NCI-H524 (cell line): ENCODE results near the gene MRS2.
"Not testable (repeated sequence)": the region's sequence is repeated elsewhere in the genome, so short reads cannot be mapped to it uniquely, and the experiment has no call there.

ENCODE experiments used
- DNase-seq, 2 experiments: peaks; one replicate each; lab custom pipeline; 2025; lab: John Stamatoyannopoulos, UW

MRS2 gene

DNA sequence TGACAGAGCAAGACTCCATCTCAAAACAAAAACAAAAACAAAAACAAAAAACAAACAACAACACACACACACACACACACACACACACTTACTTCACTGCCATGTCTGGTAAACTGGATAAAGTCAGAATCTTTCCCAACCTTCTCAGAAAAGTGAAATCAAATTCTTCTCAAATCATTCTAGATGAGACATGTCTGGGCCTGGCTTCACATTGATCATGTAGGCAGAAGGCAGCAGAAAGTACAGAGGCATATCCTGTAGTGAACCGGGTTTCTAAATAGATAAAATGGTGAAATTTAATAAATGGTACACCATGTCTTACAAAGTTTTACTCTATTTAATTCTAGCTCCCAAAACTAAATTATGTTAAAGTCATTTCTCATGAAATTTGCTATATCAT, 14.9 kb upstream of the MRS2 start:
- no peak for DNase-seq

- no peak for DNase-seq
These were observed 11.5 kb upstream of the MRS2 start for GRCh38 chr6:24391208-24391607.

- DNase-seq = no peak
These were observed 10.9 kb upstream of the MRS2 start for GRCh38 chr6:24391756-24392405.

- no peak for DNase-seq
These were observed 8.5 kb upstream of the MRS2 start for GRCh38 chr6:24394061-24394779.

- DNase-seq = no peak
These were observed 7.8 kb upstream of the MRS2 start for GRCh38 chr6:24394780-24395437.

DNA sequence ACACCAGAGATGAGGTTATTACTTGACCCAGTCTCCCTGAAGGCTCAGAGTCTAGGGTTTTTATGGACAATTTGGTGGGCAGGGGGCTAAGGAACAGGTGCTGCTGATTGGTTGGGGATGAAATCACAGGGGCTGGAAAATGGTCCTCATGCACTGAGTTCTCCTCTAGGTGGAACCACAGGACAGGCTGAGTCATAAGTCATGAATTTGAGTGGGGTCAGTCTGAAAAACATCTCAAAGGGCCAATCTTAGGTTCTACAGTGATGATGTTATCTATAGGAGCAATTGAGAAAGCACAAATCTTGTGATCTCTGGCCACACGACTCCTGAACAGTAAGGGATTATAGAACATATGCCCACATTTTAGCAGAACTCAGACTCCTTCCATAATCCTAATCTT, 5.9 kb upstream of the MRS2 start:
- no peak for DNase-seq

- DNase-seq = no peak
These were observed 5.1 kb upstream of the MRS2 start for GRCh38 chr6:24397631-24398030.

DNA sequence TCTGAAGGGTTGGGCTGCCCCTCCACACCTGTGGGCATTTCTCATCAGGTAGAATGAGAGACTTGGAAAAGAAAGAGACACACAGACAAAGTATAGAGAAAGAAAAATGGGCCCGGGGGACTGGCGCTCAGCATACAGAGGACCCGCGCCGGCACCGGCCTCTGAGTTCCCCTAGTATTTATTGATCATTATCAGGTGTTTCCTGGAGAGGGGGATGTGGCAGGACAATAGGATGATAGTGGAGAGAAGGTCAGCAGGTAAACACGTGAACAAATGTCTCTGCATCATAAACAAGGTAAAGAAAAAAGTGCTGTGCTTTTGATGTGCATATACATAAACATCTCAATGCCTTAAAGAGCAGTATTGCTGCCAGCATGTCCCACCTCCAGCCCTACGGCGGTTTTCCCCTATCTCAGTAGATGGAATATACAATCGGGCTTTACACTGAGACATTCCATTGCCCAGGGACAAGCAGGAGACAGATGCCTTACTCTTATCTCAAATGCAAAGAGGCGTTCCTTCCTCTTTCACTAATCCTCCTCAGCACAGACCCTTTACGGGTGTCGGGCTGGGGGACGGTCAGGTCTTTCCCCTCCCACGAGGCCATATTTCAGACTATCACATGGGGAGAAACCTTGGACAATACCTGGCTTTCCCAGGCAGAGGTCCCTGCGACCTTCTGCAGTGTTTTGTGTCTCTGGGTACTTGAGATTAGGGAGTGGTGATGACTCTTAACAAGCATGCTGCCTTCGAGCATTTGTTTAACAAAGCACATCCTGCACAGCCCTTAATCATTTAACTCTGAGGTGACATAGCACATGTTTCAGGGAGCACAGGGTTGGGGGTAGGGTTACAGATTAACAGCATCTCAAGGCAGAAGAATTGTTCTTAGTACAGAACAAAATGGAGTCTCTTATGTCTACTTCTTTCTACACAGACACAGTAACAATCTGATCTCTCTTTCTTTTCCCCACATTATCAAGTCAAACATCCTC, 2.4 kb upstream of the MRS2 start:
- peak in 1 of 2 experiments; percentile 41 for DNase-seq

DNA sequence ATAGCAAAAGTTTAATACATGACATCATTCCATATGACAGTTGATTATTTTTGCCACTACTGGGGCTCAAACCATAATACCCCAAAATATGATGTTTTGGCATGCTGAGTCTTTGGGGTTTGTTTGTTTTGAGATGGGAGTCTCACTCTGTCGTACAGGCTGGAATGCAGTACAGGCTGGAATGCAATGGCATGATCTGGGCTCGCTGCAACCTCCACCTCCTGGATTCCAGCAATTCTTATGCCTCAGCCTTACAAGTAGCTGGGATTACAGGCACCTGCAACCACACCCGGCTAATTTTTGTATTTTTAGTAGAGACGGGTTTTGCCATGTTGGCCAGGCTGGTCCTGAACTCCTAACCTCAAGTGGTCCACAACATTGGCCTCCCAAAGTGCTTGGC, 1.3 kb upstream of the MRS2 start:
- DNase-seq = no peak

DNA sequence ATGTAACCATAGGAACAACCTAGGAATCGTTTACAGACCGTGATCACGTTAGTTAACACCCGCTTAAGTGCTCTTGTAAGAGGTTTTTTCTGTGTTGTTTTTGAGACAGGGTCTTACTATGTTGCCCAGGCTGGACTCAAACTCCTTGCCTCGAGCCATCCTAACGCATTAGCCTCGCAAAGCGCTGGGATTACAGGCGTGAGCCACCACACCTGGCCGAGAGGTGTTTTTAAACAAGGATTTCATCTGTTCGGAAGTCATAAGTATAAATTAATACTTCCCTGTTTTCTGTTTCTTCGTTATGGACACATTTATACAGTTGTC, 727 bp downstream of the MRS2 start:
- no peak for DNase-seq

GRCh38 chr6:24405262-24405661, 2.5 kb downstream of the MRS2 start:
- DNase-seq = no peak

- no peak for DNase-seq
These were observed 6.1 kb downstream of the MRS2 start for GRCh38 chr6:24408719-24409410.

- no peak for DNase-seq
These were observed 7.9 kb downstream of the MRS2 start for GRCh38 chr6:24410622-24411021.

DNA sequence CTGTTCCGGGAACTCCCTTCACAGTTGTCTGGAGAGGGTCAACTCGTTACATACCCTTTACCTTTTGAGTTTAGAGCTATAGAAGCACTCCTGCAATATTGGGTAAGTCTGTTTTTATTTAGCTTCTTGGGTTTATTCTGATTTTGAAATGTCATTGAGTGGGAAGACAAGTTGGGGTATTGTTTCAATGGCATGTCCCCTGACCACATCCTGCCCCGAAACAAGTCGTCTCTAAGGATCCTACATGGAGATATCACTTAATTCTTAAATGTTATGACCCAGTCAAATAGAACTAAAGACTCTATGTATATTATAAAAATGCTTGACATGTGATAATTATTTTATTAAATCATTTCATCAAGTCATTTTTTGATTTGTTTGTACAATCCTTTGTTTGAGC, 9.6 kb downstream of the MRS2 start:
- no peak for DNase-seq

DNA sequence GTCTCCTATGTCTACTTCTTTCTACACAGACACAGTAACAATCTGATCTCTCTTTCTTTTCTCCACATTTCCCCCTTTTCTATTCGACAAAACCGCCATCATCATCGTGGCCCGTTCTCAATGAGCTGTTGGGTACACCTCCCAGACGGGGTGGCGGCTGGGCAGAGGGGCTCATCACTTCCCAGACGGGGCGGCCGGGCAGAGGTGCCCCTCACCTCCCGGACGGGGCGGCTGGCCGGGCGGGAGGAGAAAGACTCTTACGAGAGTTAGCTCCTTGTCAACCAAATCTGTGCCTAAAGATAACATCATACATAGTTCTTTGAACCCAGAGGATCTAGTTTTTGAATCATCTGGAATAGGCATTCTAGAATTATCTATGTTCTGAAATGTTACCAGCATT, 11.8 kb downstream of the MRS2 start:
- not testable (repeated sequence) for DNase-seq

- DNase-seq = no peak
These were observed 13.0 kb downstream of the MRS2 start for GRCh38 chr6:24415753-24416152.

DNA sequence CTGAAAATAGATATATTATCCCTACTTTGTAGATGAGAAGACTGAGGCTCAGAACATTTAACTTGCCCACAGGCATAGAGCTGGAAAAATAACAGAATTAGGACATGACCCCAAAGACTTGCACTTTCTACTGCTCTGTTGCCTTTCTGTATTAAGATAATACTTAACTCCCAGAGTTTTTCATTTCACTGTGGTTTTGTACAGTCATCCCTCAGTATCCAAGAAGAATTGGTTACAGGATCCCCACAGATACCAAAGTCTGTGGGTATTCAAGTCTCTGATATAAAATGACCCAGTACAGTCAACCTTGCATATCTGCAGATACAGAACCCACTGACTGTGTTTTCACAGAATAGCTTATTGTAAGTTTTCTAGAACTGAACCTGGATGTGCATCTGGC, 16.8 kb downstream of the MRS2 start:
- no peak for DNase-seq

DNA sequence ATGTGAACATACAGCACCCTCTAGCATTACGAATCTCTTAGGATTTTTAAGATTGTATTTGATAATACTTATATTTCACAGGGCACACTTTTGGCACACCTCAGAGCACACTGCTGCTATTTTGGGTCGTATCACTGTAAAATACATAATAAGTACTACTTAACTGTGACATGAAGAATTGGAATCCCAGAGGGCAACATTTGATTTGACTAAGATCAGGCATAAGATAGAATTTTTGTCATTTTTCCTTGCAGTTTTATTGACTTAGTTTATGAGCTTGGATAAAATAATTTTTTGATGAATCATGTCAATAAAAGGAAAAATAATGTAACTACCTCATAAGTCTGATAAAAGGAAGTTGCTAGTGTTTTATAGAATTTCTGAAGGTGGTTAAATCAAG, 22.4 kb downstream of the MRS2 start:
- DNase-seq = no peak

- DNase-seq = no peak
These were observed 24.2 kb downstream of the MRS2 start for GRCh38 chr6:24426729-24427446.

DNA sequence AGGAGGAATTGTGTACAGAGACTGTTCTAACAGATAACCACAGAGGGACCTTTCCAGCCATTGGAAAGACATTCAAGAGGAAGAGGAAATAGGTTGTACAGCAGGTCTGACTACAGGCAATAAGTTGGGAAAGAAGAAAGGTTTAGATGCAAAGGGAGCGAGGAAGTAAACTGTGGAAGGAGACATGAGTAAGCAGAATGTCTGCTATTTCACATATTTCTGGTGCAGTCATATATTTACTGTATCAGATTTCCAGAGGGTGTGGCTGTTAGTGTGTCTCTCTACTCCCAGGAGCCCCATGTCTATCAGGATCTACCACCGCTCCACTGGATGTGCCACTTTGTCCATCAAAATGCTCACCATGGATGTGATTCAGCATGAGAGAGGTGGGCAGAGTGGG, 25.9 kb downstream of the MRS2 start:
- DNase-seq = no peak

- DNase-seq = no peak
These were observed 26.4 kb downstream of the MRS2 start for GRCh38 chr6:24429146-24429545.
